Hepatocyte (in vitro differentiated cells): ENCODE data around the gene KRTAP5-2. TPM values are rescaled to one million over a fixed set of nuclear protein-coding genes. Genes with fewer than 3 reads are reported as not detected.
"Not testable (repeated sequence)": the region's sequence is repeated elsewhere in the genome, so short reads cannot be mapped to it uniquely, and the experiment has no call there.

Experiments
- DNase-seq: peaks from one replicate; pipeline ENCODE4 v3.0.0-alpha.2; 2016; ENCODE audit warnings: low spot score
- H2AFZ ChIP-seq: fragments of 200-600 bp; sonication (generic); 2 replicates; pipeline ENCODE4 v1.6.0; 2016; ENCODE audit warnings: antibody characterized with exemption, mild to moderate bottlenecking
- H3K27ac ChIP-seq: fragments of 200-600 bp; sonication (generic); 2 replicates; pipeline ENCODE4 v1.5.1; 2016; ENCODE audit warnings: mild to moderate bottlenecking
- H3K27me3 ChIP-seq: fragments of 200-600 bp; sonication (generic); 2 replicates; pipeline ENCODE4 v1.6.1; 2016
- H3K36me3 ChIP-seq: fragments of 200-600 bp; sonication (generic); replicated peaks from 2 replicates; pipeline ENCODE4 v1.5.1; 2016; ENCODE audit warnings: low read depth; ENCODE audit not compliant: insufficient read depth
- H3K4me1 ChIP-seq: fragments of 200-600 bp; sonication (generic); 2 replicates; pipeline ENCODE4 v1.5.1; 2016; ENCODE audit warnings: mild to moderate bottlenecking, moderate library complexity; ENCODE audit not compliant: insufficient read depth
- H3K4me2 ChIP-seq: fragments of 200-600 bp; sonication (generic); 2 replicates; pipeline ENCODE4 v1.6.0; 2016
- H3K4me3 ChIP-seq: fragments of 200-600 bp; sonication (generic); 2 replicates; pipeline ENCODE4 v1.5.1; 2016; ENCODE audit warnings: mild to moderate bottlenecking
- H3K79me2 ChIP-seq: fragments of 200-600 bp; sonication (generic); 2 replicates; pipeline ENCODE4 v1.6.0; 2017; ENCODE audit warnings: mild to moderate bottlenecking
- H3K9me2 ChIP-seq: fragments of 200-600 bp; sonication (generic); replicated peaks from 2 replicates; pipeline ENCODE4 v1.6.0; 2017; ENCODE audit warnings: mild to moderate bottlenecking; ENCODE audit not compliant: insufficient read depth
- H3K9me3 ChIP-seq: fragments of 200-600 bp; sonication (generic); 2 replicates; pipeline ENCODE4 v1.5.1; 2016; ENCODE audit warnings: low read depth, mild to moderate bottlenecking
- H4K20me1 ChIP-seq: fragments of 200-600 bp; sonication (generic); 2 replicates; pipeline ENCODE4 v1.6.0; 2016; ENCODE audit warnings: mild to moderate bottlenecking; ENCODE audit not compliant: insufficient read depth, poor library complexity, severe bottlenecking
- EZH2 ChIP-seq: fragments of 200-600 bp; sonication (generic); IDR thresholded peaks from 2 replicates; pipeline ENCODE4 v1.6.1; 2016; ENCODE audit warnings: antibody characterized with exemption, mild to moderate bottlenecking, borderline replicate concordance
- EZH2phosphoT487 ChIP-seq: fragments of 200-600 bp; sonication (generic); IDR thresholded peaks from one replicate; pipeline ENCODE4 v1.6.1; 2018; ENCODE audit warnings: antibody characterized with exemption, mild to moderate bottlenecking, low read depth, moderate library complexity; ENCODE audit not compliant: unreplicated experiment, severe bottlenecking
- WGBS: methylation state at CpG from one replicate; pipeline ENCODE4 v1.1.6; 2016; ENCODE audit warnings: low lambda C conversion rate; ENCODE audit errors: missing lambda C conversion rate; 5-methylcytosine and 5-hydroxymethylcytosine counted together
- polyA plus RNA-seq: library from polyadenylated mRNA; unstranded; fragments of >200 nt; fragmentation: Nextera tagmentation; extraction: Ambion mirVana; gene quantifications from 2 replicates; pipeline ENCODE4 v1.2.1, GENCODE V29; 2016
- total RNA-seq: library from RNA; depleted of rRNA; stranded (reverse); fragments of >200 nt; gene quantifications from 2 replicates; pipeline ENCODE4 v1.2.3, GENCODE V29; 2014
- TF ChIP-seq, protein P1 (sequence below): fragments of 200-600 bp; sonication (generic); IDR thresholded peaks from 2 replicates; pipeline ENCODE4 v1.5.1; 2016; ENCODE audit warnings: antibody characterized with exemption, mild to moderate bottlenecking; ENCODE audit not compliant: poor library complexity

Gene KRTAP5-2
- total and polyA plus RNA-seq, 2 experiments from 2014 or later: not detected

DNA sequence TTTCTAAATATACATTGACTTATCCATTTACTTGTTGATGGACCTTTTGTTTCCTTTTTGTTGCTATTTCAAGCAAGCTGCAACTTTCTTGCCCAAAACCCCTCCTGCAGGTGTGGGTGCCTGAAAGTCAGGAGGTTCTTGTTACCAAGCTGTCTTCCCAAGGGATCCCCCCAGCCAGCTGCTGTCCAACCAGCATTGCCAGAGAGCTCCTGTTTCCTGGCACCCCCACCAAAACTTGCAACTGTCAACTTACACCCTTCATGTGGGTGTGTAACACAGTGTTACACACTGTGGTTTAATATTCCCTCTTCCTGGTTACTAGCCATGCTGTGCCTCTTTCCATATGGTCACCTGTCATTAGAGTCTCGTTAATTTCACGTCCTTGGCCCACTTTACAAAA, 11.4 kb downstream of the KRTAP5-2 start:
- H3K4me2 ChIP-seq: no peak overlapping the region
- no peaks in the 10 kb centered on the region for H3K79me2 ChIP-seq
- H3K36me3 ChIP-seq: no peaks in the 10 kb centered on the region
- no peak for DNase-seq
- H3K9me2 ChIP-seq: no peaks in the 10 kb centered on the region
- H3K9me3 ChIP-seq: no peaks in the 10 kb centered on the region
- H3K4me3 ChIP-seq: no peak overlapping the region
- WGBS: 61% methylated on average over 2 of the region's 2 CpGs
- no peak overlapping the region for H2AFZ ChIP-seq
- no peaks in the 10 kb centered on the region for H3K4me1 ChIP-seq
- no peaks in the 10 kb centered on the region for H4K20me1 ChIP-seq
- H3K27ac ChIP-seq: no peak overlapping the region
- H3K27me3 ChIP-seq: no peaks in the 10 kb centered on the region
- TF ChIP-seq EZH2phosphoT487 (no peak), EZH2 (no peak)
- TF ChIP-seq, protein P1, sequence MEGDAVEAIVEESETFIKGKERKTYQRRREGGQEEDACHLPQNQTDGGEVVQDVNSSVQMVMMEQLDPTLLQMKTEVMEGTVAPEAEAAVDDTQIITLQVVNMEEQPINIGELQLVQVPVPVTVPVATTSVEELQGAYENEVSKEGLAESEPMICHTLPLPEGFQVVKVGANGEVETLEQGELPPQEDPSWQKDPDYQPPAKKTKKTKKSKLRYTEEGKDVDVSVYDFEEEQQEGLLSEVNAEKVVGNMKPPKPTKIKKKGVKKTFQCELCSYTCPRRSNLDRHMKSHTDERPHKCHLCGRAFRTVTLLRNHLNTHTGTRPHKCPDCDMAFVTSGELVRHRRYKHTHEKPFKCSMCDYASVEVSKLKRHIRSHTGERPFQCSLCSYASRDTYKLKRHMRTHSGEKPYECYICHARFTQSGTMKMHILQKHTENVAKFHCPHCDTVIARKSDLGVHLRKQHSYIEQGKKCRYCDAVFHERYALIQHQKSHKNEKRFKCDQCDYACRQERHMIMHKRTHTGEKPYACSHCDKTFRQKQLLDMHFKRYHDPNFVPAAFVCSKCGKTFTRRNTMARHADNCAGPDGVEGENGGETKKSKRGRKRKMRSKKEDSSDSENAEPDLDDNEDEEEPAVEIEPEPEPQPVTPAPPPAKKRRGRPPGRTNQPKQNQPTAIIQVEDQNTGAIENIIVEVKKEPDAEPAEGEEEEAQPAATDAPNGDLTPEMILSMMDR: no peak

DNA sequence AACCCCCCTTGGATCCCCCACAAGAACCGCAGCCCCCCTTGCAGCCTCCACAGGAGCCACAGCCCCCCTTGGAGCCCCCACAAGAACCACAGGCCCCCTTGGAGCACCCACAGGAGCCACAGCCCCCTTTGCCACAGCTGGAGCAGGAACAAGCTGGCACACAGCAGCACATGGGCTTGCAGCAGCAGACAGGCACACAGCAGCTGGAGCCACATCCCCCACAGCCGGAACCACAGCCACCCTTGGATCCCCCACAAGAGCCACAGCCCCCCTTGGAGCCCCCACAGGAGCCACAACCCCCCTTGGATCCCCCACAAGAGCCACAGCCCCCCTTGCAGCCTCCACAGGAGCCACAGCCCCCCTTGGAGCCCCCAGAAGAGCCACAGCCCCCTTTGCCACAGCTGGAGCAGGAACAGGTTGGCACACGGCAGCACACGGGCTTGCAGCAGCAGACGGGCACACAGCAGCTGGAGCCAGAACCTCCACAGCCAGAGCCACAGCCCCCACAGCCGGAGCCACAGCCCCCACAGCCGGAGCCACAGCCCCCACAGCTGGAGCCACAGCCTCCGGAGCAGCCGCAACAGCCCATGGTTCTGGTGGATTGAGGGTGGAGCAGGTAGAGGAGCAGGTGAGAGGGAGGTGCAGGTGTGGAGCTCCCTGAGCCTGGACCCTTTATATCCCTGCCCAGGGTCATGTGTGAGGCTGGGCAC, 13.3 kb downstream of the KRTAP5-2 start, which contains the start of gene KRTAP5-1:
Gene KRTAP5-1 (minus strand): TSS at position 623 of the 710 bp plus-strand sequence. CDS start 34 bp downstream, at position 589.
- not testable (repeated sequence) for DNase-seq, H3K27me3 ChIP-seq, H2AFZ ChIP-seq, H3K4me1 ChIP-seq, H3K9me3 ChIP-seq, H3K4me3 ChIP-seq, H3K27ac ChIP-seq, H3K4me2 ChIP-seq, H3K79me2 ChIP-seq, H4K20me1 ChIP-seq, H3K9me2 ChIP-seq, H3K36me3 ChIP-seq
- 85% methylated on average over 3 of the region's 9 CpGs for WGBS

DNA sequence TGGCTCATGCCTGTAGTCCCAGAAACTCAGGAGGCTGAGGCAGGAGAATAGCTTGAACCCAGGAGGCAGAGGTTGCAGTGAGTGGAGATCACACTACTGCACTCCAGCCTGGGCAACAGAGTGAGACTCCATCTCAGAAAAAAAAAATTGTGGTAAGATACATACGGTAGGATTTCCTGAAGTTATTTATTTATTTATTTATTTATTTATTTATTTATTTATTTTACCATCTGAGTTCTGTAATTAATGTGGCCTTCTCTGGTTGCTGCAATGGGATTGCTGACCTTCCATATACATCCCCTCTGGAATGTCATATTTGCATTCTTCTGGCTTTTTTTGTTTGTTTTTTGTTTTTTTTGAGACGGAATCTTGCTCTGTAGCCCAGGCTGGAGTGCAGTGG, 15.2 kb downstream of the KRTAP5-2 start:
- H3K4me2 ChIP-seq, H3K9me2 ChIP-seq, H3K79me2 ChIP-seq, H3K9me3 ChIP-seq, H3K4me1 ChIP-seq, H3K36me3 ChIP-seq, H3K27ac ChIP-seq, H3K4me3 ChIP-seq, DNase-seq, H3K27me3 ChIP-seq, H2AFZ ChIP-seq, H4K20me1 ChIP-seq: not testable (repeated sequence)
- 90% methylated on average over 2 of the region's 2 CpGs for WGBS

DNA sequence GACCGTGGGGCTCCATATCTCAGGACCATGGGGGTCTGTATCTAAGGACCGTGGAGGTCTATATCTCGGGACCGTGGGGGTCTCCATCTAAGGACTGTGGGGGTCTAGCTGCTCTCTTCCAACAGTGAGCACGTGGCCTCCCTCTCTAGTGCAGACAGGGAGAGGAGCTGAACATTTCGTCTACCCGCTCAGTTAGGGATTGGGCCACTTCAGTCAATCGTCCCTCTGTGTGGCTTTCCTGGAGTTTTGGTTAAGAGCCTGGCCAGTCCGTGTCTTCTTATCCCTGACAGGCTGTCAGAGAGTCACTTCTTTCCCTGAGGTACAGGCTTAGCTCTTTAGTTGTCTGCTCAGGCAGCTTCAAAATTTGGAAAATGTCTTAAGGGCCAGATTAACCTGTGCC, 16.1 kb downstream of the KRTAP5-2 start:
- H3K79me2 ChIP-seq: no peaks in the 10 kb centered on the region
- WGBS: 88% methylated on average over 9 of the region's 9 CpGs
- H3K4me1 ChIP-seq: no peaks in the 10 kb centered on the region
- TF ChIP-seq, protein P1: no peak
- TF ChIP-seq EZH2 (no peak), EZH2phosphoT487 (no peak)
- no peaks in the 10 kb centered on the region for H3K27me3 ChIP-seq
- DNase-seq: no peak
- H3K4me2 ChIP-seq: no peak overlapping the region
- no peaks in the 10 kb centered on the region for H3K9me2 ChIP-seq
- H3K36me3 ChIP-seq: no peaks in the 10 kb centered on the region
- no peaks in the 10 kb centered on the region for H3K9me3 ChIP-seq
- no peak overlapping the region for H3K4me3 ChIP-seq
- no peaks in the 10 kb centered on the region for H4K20me1 ChIP-seq
- H2AFZ ChIP-seq: no peak overlapping the region
- no peak overlapping the region for H3K27ac ChIP-seq
